ENCODE results near the gene SFN.
A peak's percentile ranks its signal among the peaks of the same experiment; 100 is the strongest.
"Not testable (repeated sequence)": the region's sequence is repeated elsewhere in the genome, so short reads cannot be mapped to it uniquely, and the experiment has no call there.

The SFN gene

GRCh38 chr1:26839779-26840178 is 23.2 kb upstream of the SFN start:
- no peak for DNase-seq

- no peak for DNase-seq
Measured at GRCh38 chr1:26844424-26845196, 18.3 kb upstream of the SFN start.

GRCh38 chr1:26847826-26848225 is 15.1 kb upstream of the SFN start:
- DNase-seq = not testable (repeated sequence)

GRCh38 chr1:26848499-26848898 is 14.4 kb upstream of the SFN start:
- no peak for DNase-seq

GRCh38 chr1:26848941-26849774 is 13.8 kb upstream of the SFN start:
- peak; percentile 31 for DNase-seq

GRCh38 chr1:26851106-26851684 is 11.8 kb upstream of the SFN start:
- DNase-seq = no peak

- no peak for DNase-seq
Measured at GRCh38 chr1:26852701-26853100, 10.2 kb upstream of the SFN start.

- DNase-seq = peak; percentile 89
Measured at GRCh38 chr1:26853156-26853555, 9.8 kb upstream of the SFN start.

- DNase-seq = no peak
Measured at GRCh38 chr1:26853600-26853999, 9.3 kb upstream of the SFN start.

GRCh38 chr1:26854906-26855305 is 8.0 kb upstream of the SFN start:
- DNase-seq = no peak

GRCh38 chr1:26855636-26856035 is 7.3 kb upstream of the SFN start:
- no peak for DNase-seq

- no peak for DNase-seq
Measured at GRCh38 chr1:26856181-26856580, 6.8 kb upstream of the SFN start.

GRCh38 chr1:26856604-26857469 is 6.1 kb upstream of the SFN start:
- no peak for DNase-seq

- no peak for DNase-seq
Measured at GRCh38 chr1:26857473-26858060, 5.4 kb upstream of the SFN start.

- no peak for DNase-seq
Measured at GRCh38 chr1:26858160-26858559, 4.8 kb upstream of the SFN start.

GRCh38 chr1:26858891-26859640 is 3.9 kb upstream of the SFN start:
- DNase-seq = no peak

- no peak for DNase-seq
Measured at GRCh38 chr1:26861286-26861701, 1.7 kb upstream of the SFN start.

- no peak for DNase-seq
Measured at GRCh38 chr1:26861889-26862378, 1.0 kb upstream of the SFN start.

- no peak for DNase-seq
Measured at GRCh38 chr1:26863685-26864077, 732 bp downstream of the SFN start.

GRCh38 chr1:26864610-26865480 is 1.9 kb downstream of the SFN start:
- DNase-seq = peak; percentile 98

Data from suppressor macrophage treated with lipopolysaccharide for 4 hours (primary cell).